GM18858 (cell line): ENCODE data around the gene ZFP62.
A peak's percentile ranks its signal among the peaks of the same experiment; 100 is the strongest.

ENCODE experiments used
- ATAC-seq: cut with Tn5 transposase; IDR thresholded peaks from one replicate; pipeline ENCODE4 v1.9.1; 2021; ENCODE audit not compliant: unreplicated experiment

Gene ZFP62

GRCh38 chr5:180869587-180869986 lies 8.5 kb upstream of the ZFP62 start:
- no peak for ATAC-seq

GRCh38 chr5:180868960-180869359 lies 7.9 kb upstream of the ZFP62 start:
- ATAC-seq, result no peak

GRCh38 chr5:180866985-180867384 lies 5.9 kb upstream of the ZFP62 start:
- no peak for ATAC-seq

DNA sequence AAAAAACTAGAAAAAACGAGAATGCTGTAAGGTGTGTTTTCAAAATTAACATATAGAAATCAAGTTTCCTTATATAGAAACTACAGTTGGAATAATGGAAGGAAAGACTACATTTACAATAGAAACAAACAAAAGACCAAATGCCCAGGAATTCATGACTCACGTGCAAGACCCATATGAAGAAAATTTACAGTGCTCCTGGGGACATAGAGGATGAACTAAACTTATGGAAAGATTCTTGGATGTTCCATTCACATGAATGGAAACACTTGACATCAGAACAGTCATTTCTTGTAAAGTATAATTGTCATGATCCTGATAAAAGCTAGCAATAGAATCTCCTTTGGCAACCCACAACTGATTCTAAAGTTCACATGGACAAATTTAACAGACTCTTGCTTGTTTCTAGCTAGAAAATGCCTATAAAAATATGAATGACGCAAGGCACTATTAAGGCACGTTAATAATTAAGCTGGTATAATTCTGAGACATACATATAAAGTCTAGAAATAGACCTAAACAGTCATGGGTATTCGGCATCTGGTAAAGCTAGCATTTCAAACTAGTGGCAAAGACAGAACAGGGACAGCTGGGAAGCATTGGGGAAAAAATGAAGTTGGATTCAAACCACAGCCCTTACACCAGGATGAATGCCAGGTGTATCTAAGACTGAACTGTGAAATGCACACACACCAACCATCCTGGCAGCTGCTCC lies 5.1 kb upstream of the ZFP62 start:
- ATAC-seq, result no peak

GRCh38 chr5:180862645-180863044 lies 1.6 kb upstream of the ZFP62 start:
- ATAC-seq, result no peak

DNA sequence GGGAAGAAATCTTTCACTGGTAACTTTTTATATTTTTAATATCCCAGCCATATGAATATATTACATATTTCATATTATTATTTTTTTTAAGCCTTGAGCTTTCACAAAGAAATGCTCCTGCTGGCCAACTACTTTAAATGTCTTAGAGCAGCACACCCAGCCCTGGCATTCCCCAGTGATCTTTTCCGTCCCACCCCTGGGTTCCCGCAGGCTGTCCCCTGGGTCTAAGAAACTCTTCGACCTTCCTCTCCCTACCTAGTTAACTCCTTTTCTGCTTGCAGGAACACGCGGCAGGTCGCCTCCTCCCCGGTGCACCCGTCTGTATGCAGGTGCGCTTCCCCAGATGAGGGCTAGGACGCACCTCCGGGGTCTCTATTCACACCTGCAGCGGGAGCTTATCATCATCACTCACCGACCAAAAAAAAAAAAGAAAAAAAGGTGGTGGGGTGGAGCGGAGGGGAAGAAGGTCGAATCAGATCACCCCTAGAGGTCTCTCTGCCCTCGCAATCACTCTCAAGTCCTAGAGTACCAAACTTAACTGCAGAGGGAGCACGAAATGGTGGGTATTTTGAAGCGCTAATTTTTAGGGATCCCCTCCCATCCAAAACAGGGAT lies 696 bp downstream of the ZFP62 start:
- peak; percentile 38 for ATAC-seq

- no peak for ATAC-seq
Measured at GRCh38 chr5:180858586-180858985, 2.5 kb downstream of the ZFP62 start.

GRCh38 chr5:180853848-180854176 lies 7.3 kb downstream of the ZFP62 start:
- ATAC-seq, result no peak

DNA sequence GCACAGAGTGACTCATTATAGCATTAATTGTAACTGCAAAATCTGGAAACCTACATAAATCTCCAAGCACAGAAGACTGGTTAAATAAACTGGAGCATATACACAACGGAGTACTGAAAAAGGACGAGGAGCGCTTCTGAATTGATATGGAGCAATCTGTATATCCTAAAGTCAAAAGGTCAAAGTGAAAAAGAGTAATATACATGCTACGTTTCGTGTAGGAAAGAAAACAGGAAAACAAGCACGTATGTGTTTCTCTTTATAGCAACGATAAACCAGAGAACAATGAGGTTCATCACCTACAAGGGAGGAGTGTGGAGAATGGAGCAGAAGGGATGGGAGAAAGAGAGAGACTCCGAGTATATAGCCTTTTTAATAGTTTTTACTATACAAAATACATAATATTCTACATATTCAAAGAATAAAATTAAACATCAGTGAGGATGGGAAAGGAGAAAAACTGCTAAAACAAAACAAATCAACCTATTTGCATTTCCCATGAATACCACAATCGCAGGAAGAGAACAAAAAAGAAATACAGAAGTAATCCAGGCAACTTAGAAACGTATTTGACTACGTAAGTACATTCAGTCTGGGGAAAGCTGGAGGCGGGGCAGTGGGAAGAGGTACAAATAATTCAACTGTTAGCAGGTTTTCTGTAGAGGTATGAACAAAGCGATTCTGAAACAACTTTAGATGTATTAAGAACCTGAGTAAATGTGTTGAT lies 7.8 kb downstream of the ZFP62 start:
- no peak for ATAC-seq

- no peak for ATAC-seq
Measured at GRCh38 chr5:180852495-180852894, 8.6 kb downstream of the ZFP62 start.

DNA sequence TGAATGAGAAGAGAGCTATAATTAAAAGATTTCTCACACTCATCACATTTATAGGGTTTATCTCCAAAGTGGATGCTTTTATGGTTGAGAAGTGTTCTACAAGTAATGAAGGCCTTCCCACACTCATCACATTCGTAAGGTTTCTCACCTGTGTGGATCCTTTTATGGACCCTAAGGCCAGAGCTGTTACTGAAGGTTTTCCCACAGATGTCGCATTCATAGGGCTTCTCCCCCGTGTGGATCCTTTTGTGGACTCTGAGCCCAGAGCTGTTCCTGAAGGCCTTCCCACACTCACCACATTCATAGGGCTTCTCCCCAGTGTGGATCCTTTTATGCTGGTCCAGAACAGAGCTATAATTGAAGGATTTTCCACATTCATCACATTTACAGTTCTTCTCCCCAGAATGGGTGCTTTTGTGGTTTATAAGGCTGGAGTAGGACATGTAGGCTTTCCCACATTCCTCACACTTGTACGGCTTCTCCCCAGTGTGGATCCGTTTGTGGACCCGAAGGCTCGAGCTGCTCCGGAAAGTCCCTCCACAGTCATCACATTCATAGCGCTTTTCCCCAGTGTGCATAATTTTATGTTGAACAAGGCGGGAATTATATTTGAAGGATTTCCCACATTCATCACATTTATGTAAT lies 10.5 kb downstream of the ZFP62 start:
- no peak for ATAC-seq

DNA sequence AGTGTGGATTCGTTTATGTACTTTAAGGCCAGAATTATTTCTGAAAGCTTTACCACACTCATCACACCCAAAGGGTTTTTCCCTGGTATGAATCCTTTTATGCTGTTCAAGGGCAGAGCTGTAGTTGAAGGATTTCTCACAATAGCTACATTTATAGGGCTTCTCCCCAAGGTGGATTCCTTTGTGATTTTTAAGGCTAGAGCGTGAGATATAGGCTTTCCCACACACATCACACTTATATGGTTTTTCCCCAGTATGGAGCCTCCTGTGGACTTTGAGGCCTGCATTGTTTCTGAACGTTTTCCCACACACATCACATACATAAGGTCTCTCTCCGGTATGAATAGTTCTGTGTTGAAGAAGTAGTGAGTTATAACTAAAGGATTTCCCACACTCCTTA lies 11.2 kb downstream of the ZFP62 start:
- no peak for ATAC-seq

GRCh38 chr5:180848878-180849277 lies 12.2 kb downstream of the ZFP62 start:
- ATAC-seq, result no peak

GRCh38 chr5:180848265-180848664 lies 12.8 kb downstream of the ZFP62 start:
- ATAC-seq, result no peak

- ATAC-seq, result no peak
Measured at GRCh38 chr5:180847026-180847425, 14.1 kb downstream of the ZFP62 start.

GRCh38 chr5:180844858-180845257 lies 16.2 kb downstream of the ZFP62 start:
- ATAC-seq, result no peak

DNA sequence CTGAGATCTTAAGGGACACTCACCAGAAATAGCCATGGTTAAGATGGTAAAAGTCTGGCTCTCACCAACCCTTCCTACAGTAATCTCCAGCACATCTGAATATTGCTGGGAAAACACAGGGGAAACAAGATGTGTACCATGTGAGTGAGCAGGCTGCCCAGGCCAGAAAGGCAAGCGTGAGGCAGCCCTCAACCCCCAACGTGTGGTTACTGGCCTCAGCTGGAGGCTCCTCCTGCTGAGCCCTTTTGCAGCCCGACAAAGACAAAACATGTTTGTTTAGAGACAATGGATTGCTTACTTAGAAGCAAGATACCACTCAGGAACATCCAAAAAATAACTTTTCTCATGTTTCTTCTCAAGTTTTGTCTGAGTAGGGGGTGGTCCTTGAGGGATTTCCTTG lies 16.6 kb downstream of the ZFP62 start:
- no peak for ATAC-seq

DNA sequence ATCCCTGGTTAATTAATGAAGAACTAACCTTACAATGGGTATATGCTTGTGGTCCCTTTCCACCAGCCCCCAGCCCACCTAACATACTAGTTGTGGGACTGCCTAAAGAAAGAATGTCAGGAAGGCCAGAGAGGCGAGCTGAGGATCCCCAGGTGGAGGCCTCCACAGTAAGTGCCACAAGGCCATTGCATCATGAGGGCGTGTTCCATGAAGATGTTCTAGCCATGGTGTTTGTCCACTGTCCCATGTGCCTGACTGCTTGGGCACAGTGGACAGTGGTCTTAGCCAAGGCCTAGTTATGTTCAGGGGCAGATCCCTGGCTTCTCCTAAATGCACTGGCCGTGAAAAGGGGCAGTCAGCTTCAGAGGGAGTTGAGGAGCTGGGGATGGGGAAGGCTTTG lies 21.1 kb downstream of the ZFP62 start:
- no peak for ATAC-seq

GRCh38 chr5:180839227-180839626 lies 21.8 kb downstream of the ZFP62 start:
- ATAC-seq, result no peak

DNA sequence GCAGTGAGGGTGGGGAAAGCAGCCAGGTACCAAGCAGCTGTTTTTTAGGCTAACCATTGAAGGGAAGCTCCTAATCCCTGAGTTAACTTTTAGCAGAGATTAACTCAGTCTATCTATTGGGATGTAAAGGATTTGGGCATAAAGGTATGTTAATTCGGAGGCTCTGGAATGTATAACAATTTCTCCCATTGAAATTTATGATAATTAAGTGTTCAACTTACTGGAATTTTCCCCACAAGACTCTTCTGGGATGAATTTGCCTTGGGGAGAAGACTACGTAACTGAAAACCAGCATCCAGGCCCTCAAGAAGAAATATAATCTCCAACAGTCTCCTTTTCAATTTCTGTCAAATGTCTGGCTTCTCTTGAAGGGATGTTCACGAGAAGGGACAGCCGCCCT lies 23.6 kb downstream of the ZFP62 start:
- ATAC-seq, result no peak

DNA sequence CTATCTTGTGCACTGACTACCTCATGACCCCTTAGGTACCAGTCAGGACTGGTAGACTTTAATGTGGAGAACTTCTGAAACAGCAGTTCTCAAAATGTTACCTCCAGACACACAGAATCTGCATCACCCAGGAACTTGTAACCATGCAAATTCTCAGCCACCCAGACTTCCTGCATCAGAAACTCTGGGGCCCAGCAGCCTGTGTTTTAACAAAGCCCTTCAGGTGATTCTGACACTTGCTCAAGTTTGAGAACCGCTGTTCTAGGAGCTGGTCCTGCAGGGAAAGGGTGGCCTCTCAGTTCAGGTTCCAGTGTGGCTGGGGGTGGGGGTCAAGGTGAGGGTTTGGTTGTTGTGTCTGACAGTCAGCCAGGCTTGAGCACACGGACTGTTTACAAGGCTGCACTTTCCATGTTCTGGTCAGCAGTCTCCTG lies 28.4 kb downstream of the ZFP62 start:
- ATAC-seq, result peak; percentile 39
